ENCODE data around the gene EYA3.
A peak's percentile ranks its signal among the peaks of the same experiment; 100 is the strongest.

EYA3 gene, protein sequence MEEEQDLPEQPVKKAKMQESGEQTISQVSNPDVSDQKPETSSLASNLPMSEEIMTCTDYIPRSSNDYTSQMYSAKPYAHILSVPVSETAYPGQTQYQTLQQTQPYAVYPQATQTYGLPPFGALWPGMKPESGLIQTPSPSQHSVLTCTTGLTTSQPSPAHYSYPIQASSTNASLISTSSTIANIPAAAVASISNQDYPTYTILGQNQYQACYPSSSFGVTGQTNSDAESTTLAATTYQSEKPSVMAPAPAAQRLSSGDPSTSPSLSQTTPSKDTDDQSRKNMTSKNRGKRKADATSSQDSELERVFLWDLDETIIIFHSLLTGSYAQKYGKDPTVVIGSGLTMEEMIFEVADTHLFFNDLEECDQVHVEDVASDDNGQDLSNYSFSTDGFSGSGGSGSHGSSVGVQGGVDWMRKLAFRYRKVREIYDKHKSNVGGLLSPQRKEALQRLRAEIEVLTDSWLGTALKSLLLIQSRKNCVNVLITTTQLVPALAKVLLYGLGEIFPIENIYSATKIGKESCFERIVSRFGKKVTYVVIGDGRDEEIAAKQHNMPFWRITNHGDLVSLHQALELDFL
- total RNA-seq = 37.4 to 44.2 reads per million in 2 donors

DNA sequence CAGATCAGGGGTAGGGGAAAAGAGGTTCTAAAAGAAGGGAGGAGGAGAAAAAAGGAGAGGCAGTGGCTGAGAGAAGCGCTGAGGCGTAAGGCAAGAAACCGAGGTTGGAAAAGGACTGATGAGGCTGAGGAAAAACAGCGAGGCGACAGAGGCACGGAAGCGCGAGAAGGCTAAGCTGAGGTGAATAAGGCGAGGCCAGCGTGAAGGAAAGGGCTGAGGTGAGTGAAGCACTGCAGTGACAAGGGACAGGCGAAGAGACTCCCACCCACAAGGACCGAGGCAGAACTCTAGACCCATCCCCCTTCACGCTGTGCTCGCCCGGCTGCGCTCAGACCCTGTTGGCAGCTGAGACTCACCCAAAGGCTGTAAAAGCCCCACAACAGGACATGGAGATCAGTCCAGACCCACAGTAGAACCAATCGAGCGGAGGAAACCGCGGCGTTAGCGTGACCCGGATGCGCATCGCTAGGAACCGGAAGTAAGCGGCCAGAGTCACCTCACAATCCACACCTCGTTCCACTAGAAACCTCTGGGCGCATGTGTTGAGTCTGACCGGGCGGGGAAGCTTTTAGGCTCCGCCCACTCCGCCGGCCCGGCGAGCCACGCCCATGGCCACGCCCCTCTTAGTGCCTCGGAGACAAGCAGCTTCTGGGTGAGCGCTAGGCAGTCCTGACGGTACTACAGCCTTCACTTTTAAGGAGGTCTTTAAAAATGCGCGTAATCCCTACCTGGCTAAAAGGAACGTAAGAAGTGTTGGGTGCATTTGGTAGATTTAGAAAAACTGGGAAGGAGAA is at the start of gene EYA3:
EYA3 (minus strand) TSS at position 443 of the 794 bp plus-strand sequence. CDS start 30,584 bp downstream, outside the sequence.
- peak; percentile 88 for DNase-seq

DNA sequence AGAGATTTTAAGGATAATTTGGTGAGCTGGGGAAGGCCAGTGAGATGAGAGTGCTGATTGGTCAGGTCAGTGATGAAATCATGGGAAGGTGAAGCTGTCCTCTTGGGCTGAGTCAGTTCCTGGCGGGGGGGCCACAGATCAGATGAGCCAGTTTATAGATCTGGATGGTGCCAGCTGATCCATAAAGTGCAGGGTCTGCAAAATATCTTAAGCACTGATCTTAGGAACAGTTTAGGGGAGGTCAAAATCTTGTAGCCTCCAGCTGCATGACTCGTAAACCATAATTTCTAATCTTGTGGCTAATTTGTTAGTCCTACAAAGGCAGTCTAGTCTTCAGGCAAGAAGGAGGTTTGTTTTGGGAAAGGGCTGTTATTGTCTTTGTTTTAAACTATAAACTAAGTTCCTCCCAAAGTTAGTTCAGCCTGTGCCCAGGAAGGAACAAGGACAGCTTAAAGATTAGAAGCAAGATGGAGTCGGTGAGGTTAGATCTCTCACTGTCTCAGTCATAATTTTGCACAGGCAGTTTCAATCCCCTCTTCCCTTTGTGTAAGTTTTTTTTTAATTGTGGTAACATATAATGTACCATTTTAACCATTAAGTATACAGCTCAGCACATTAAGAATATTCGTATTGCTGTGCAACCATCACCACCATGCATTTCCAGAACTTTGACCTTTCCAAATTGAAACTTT is 48.7 kb upstream of the EYA3 start:
- no peak for DNase-seq

GRCh38 chr1:28136169-28136921 is 47.9 kb upstream of the EYA3 start:
- DNase-seq = no peak

- no peak for DNase-seq
These were observed 47.2 kb upstream of the EYA3 start for GRCh38 chr1:28135371-28136168.

- DNase-seq = no peak
These were observed 46.3 kb upstream of the EYA3 start for GRCh38 chr1:28134651-28135207.

DNA sequence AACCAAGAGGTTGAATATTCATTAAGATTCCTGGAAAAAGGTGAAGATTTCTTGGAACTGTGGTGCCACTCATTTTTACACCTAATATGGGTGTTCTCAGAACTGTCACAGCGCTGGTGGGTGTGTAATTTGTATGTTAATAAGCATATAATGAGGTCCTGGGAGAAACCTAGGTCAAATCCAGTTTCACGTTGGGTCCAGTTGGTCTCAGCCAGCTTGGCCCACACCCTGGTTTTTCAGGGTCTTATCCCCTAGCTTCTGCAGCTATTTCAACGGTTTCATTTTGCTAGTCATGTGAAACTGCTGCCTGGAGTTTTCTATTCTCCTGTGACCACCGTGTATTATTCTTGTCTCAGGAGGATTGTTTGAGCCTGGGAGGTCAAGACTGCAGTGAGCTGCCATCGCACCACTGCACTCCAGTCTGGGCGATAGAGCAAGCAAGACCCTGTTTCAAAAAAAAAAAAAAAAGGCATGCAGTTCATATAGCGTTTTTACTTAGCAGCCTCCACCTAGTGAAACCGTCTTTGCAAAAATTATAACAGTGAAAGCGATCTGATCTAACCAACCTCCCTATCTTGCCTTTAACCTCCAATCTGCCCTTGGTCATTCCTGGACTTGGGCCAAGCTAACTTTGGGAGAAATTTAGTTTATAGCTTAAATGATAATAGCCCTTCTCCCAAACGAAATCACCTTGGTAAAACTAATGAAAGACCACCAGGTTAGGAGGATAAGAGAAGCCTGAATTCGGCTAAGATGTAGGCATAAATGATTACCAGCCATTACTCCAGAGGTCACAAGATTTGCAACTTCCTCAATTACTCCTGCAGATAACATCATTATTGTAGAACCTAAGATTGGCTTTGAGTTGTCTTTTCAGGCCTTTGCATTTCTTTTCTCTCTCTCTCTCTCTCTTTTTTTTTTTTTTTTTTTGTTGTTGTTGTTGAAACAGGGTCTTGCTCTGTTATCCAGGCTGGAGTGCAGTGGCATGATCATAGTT is 44.1 kb upstream of the EYA3 start:
- DNase-seq = no peak

GRCh38 chr1:28130901-28131300 is 42.5 kb upstream of the EYA3 start:
- DNase-seq = no peak

- no peak for DNase-seq
These were observed 40.7 kb upstream of the EYA3 start for GRCh38 chr1:28129150-28129549.

DNA sequence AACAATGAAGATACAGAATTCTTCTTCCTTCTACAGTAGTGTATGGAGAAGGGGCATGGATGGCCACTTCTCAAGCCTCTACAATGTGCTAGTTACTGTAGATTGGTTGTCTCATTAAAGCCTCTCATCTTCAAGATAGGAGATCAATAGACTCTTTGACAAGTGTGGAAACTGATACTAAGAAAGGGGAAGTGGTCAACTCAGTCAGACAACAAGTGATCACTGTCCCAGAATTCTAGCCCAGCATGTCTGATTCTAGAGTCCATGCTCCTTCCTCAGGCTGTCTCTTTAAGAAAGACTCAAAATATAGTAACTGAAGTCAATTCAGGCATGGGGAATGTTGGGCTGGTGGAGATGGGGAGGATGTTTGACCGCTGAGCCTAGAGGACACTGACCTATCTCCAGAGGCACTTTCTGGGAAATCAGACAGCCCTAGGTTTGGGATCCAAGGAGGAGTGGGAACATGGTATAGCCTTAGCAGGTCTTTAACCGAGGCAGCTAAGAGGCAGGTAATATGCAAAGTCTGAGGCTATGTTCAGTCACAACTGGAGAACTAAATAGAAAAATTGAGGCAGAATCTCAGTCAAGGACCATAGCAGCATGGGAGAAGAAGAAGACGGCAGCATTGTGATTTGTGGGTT is 39.3 kb upstream of the EYA3 start:
- DNase-seq = no peak

GRCh38 chr1:28126783-28127490 is 38.5 kb upstream of the EYA3 start:
- no peak for DNase-seq

- DNase-seq = no peak
These were observed 37.8 kb upstream of the EYA3 start for GRCh38 chr1:28126212-28126611.

DNA sequence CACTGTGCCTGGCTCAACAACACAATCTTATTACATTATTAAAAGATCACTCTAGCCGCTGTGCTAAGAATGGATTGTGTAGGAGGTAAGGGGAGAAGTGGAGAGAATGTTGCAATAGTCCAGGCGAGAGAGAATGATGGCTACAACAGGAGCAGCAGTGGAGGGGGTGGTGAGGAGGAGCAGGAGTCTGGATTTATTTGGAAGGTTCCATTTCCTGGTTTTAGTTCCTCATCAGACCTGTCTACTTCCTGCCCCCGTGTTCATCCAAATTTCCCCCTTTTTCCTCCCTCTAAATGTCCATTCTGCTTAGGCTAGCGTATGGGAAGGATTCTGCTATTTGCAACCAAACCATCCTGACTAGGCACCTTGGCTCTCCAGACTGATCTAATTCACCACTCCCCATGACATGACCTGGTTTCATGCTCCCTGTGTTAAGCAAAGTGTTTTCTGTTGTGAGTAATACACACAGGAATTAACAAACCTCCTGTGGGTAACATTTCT is 35.1 kb upstream of the EYA3 start:
- DNase-seq = no peak

- no peak for DNase-seq
These were observed 33.8 kb upstream of the EYA3 start for GRCh38 chr1:28122183-28122582.

DNA sequence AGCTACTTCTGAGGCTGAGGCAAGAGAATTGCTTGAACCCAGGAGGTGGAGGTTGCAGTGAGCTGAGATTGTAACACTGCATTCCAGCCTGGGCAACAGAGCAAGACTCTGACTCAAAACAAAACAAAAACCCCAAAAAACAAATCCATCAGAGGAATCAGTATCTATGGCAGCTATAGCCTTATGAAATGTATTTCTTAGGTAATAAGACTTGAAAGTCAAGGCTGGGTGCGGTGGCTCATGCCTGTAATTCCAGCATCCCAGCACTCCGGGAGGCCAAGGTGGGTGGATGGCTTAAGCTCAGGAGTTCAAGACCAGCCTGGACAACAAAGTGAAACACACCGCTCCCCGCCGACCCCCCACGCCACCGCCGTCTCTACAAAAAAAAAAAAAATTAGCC is 31.1 kb upstream of the EYA3 start:
- no peak for DNase-seq

DNA sequence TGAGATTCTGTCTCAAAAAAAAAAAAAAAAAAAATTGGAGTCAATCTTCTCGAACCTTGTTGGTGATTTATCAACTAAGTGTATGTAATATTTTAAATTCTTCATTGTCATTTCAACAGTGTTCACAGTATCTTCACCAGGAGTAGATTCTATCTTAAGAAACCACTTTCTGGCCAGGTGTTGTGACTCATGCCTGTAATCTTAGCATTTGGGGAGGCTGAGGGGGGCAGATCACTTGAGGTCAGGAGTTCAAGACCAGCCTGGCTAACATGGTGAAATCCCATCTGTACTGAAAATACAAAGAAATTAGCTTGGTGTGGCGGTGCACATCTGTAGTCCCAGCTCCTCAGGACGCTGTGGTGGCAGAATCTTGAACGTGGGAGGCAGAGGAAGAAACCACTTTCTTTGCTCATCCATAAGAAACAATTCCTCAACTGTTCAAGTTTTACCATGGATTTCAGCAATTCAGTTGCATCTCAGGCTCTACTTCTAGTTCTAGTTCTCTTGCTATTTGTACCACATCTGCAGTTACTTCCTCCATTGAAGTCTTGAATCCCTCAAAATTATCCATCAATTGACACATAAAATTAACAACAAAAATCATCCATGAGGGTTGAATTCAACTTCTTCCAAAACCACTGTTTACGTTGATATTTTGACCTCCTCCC is 30.4 kb upstream of the EYA3 start:
- no peak for DNase-seq

GRCh38 chr1:28115267-28115666 is 26.9 kb upstream of the EYA3 start:
- DNase-seq = no peak

GRCh38 chr1:28114844-28115243 is 26.4 kb upstream of the EYA3 start:
- DNase-seq = no peak

GRCh38 chr1:28113242-28113572 is 24.8 kb upstream of the EYA3 start:
- DNase-seq = no peak
